GM21737 (cell line): Measurements from ENCODE around the gene ZCCHC14.
A peak's percentile ranks its signal among the peaks of the same experiment; 100 is the strongest.
"Not testable (repeated sequence)": the region's sequence is repeated elsewhere in the genome, so short reads cannot be mapped to it uniquely, and the experiment has no call there.

Experiments used
- ATAC-seq: cut with Tn5 transposase; IDR thresholded peaks from one replicate; pipeline ENCODE4 v1.9.1; 2021; ENCODE audit warnings: mild to moderate bottlenecking, moderate library complexity; ENCODE audit not compliant: unreplicated experiment

ZCCHC14 gene

GRCh38 chr16:87389245-87389644, 103.6 kb downstream of the ZCCHC14 start:
- no peak for ATAC-seq

- no peak for ATAC-seq
Observed at GRCh38 chr16:87388818-87389134, 104.0 kb downstream of the ZCCHC14 start.

- ATAC-seq = peak; percentile 45
Observed at GRCh38 chr16:87387942-87388817, 104.6 kb downstream of the ZCCHC14 start.

- not testable (repeated sequence) for ATAC-seq
Observed at GRCh38 chr16:87384875-87385167, 108.0 kb downstream of the ZCCHC14 start.

GRCh38 chr16:87384162-87384874, 108.5 kb downstream of the ZCCHC14 start:
- peak; percentile 2 for ATAC-seq

GRCh38 chr16:87383505-87384161, 109.2 kb downstream of the ZCCHC14 start, which contains the start of gene FBXO31:
TSS of gene FBXO31 (minus strand) at chr16:87383776. CDS start at chr16:87383744, 32 bp downstream.
- ATAC-seq = peak; percentile 38

GRCh38 chr16:87382023-87382785, 110.6 kb downstream of the ZCCHC14 start:
- ATAC-seq = no peak

GRCh38 chr16:87380881-87381280, 111.9 kb downstream of the ZCCHC14 start:
- no peak for ATAC-seq

GRCh38 chr16:87380403-87380802, 112.4 kb downstream of the ZCCHC14 start:
- ATAC-seq = no peak

- not testable (repeated sequence) for ATAC-seq
Observed at GRCh38 chr16:87379312-87379752, 113.5 kb downstream of the ZCCHC14 start.

GRCh38 chr16:87376660-87377059, 116.2 kb downstream of the ZCCHC14 start:
- ATAC-seq = no peak

- ATAC-seq = no peak
Observed at GRCh38 chr16:87375426-87376135, 117.2 kb downstream of the ZCCHC14 start.

GRCh38 chr16:87374313-87374712, 118.5 kb downstream of the ZCCHC14 start:
- ATAC-seq = no peak

GRCh38 chr16:87372305-87372704, 120.5 kb downstream of the ZCCHC14 start:
- ATAC-seq = no peak

GRCh38 chr16:87371261-87371866, 121.5 kb downstream of the ZCCHC14 start:
- no peak for ATAC-seq

GRCh38 chr16:87369796-87370719, 122.8 kb downstream of the ZCCHC14 start:
- ATAC-seq = no peak

- no peak for ATAC-seq
Observed at GRCh38 chr16:87369117-87369765, 123.6 kb downstream of the ZCCHC14 start.

GRCh38 chr16:87368029-87368770, 124.6 kb downstream of the ZCCHC14 start:
- no peak for ATAC-seq
